Pancreas (tissue), 10 donors: Measurements from ENCODE around the gene COA7. TPM values are rescaled to one million over a fixed set of nuclear protein-coding genes. Genes with fewer than 3 reads are reported as not detected.

Source experiments
- ATAC-seq, 4 donors: fragments of 200-7000 bp; cut with Tn5 transposase; one replicate each; pipeline versions ENCODE4 v1.8.0 to v1.9.1; 2020; ENCODE audit warnings: mild to moderate bottlenecking in 4 of 4, moderate library complexity in 4 of 4
- DNase-seq, 6 donors: peaks; one replicate each; pipeline ENCODE4 v3.0.0-alpha.2; 2020
- FAIRE-seq: peaks from 2 replicates; lab custom pipeline; 2012; peaks lifted over from hg19 to GRCh38; lab: Jason Lieb, UNC
- H3K27ac ChIP-seq, 4 donors: fragments of 200-600 bp; sonication (generic); 1 replicate in 3 of 4; 2 replicates in 1 of 4; pipeline versions ENCODE4 v1.5.0 to v1.8.0; 2020
- H3K27me3 ChIP-seq, 4 donors: fragments of 200-600 bp; one replicate each; pipeline ENCODE4 v1.8.0; 2021
- H3K36me3 ChIP-seq, 3 donors: fragments of 200-600 bp; sonication (generic) in 1 of 3; one replicate each; pipeline versions ENCODE4 v1.5.0 to v1.8.0; 2020 to 2021
- H3K4me1 ChIP-seq, 3 donors: fragments of 200-600 bp; one replicate each; pipeline ENCODE4 v1.8.0; 2021
- H3K4me3 ChIP-seq, 4 donors: fragments of 200-600 bp; sonication (generic) in 2 of 4; one replicate each; pipeline versions ENCODE4 v1.5.0 to v1.8.0; 2020 to 2021
- H3K9me3 ChIP-seq, 4 donors: fragments of 200-600 bp; one replicate each; pipeline ENCODE4 v1.8.0; 2021
- WGBS, 2 donors: extraction: QIAGEN DNeasy Blood & Tissue Kit; methylation state at CpG; one replicate each; pipeline ENCODE4 v1.1.7; 2013; 5-methylcytosine and 5-hydroxymethylcytosine counted together
- intact Hi-C, 3 donors: fragments of 100-400 bp; cut with DNase I; formaldehyde crosslinking; loops; one replicate each; pipeline versions ENCODE4 v1.11.1 to v1.14.2; 2022
- polyA plus RNA-seq, 2 donors: library from polyadenylated mRNA; stranded (reverse); fragments of 200-250 nt; gene quantifications; one replicate each; pipeline ENCODE4 v1.2.3, GENCODE V29; 2013
- total RNA-seq, 6 donors: library from RNA; stranded (reverse); fragmentation: NEBNext Ultra II Directional in 4 of 6; extraction: Animal tissue kit (Norgen Biotek cat#: 25700) in 4 of 6; gene quantifications; one replicate each; pipeline versions ENCODE4 v1.2.1 to v1.2.4, GENCODE V29; 2021 to 2023
- TF ChIP-seq, protein P1 (sequence below), 4 donors: fragments of 200-600 bp; sonication (generic) in 3 of 4; IDR thresholded peaks; one replicate each; pipeline versions ENCODE4 v1.5.0 to v1.8.0; 2021; ENCODE audit warnings: antibody characterized with exemption in 4 of 4
- donor health status: healthy with polysubstance abuse.
- donor health status: DM: no; HTN: no; CAD: no; lungs with moderate emphysema.
- donor health status: DM: no; HTN: no; CAD: no.
- donor health status: control.
- donor health status: control.
- donor health status: Bipolar disorder and iron deficiency.
- donor health status: DM: yes; HTN: yes; CAD: no.
- donor health status: DM: no; HTN: no; CAD: no.
- donor health status: DM: no; HTN: no; CAD: no.
- donor health status: DM: yes; HTN: yes; CAD: no.

COA7 gene
- total and polyA plus RNA-seq, 8 donors: 2.1 to 18.6 (median 7.8) TPM

DNA sequence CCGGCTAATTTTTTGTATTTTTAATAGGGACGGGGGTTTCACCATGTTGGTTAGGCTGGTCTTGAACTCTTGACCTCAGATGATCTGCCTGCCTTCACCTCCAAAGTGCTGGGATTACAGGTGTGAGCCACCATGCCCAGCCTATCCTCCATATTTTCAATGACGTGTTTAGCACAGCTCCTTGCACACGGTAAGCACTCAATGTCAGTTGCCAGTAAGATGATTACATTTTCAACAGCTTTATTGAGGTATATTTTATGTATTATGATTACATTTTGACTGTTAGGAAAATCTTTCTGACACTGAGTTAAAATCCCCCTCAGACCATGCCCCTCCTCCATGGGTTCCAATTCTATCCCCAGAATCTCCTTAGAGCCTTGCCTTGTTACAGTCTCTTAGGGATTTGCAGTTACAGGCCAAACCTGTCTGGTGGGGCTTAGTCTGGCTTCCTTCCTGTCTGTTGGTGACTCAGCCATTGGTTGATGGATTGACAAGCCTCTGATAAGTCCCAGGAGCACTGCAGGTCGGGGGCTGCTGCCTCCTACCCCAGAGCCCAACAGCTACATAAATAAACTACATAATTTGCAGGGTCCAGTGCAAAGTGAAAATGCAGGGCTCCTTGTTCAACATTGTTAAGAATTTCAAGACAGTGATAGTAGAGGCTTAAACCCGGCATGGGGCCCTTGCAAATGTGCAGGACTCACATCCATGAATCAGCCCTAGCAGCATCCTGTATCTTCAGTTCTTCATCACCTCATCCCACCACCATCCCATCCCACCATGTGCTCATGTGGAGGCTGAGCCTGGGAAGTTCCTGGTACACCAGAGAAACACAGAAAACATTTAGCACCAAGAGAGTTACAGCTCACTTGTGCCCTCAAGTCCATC is 23.4 kb downstream of the COA7 start:
- Histone ChIP-seq H3K4me3 (no peak overlapping the region), H3K36me3 (no peaks in the 10 kb centered on the region), H3K27ac (no peak overlapping the region), H3K27me3 (no peaks in the 10 kb centered on the region), H3K9me3 (no peaks in the 10 kb centered on the region), H3K4me1 (no peaks in the 10 kb centered on the region)
- TF ChIP-seq, protein P1, sequence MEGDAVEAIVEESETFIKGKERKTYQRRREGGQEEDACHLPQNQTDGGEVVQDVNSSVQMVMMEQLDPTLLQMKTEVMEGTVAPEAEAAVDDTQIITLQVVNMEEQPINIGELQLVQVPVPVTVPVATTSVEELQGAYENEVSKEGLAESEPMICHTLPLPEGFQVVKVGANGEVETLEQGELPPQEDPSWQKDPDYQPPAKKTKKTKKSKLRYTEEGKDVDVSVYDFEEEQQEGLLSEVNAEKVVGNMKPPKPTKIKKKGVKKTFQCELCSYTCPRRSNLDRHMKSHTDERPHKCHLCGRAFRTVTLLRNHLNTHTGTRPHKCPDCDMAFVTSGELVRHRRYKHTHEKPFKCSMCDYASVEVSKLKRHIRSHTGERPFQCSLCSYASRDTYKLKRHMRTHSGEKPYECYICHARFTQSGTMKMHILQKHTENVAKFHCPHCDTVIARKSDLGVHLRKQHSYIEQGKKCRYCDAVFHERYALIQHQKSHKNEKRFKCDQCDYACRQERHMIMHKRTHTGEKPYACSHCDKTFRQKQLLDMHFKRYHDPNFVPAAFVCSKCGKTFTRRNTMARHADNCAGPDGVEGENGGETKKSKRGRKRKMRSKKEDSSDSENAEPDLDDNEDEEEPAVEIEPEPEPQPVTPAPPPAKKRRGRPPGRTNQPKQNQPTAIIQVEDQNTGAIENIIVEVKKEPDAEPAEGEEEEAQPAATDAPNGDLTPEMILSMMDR (IDR thresholded peaks at IDR 0.05): no peak
- intact Hi-C loops: no loop called here
- ATAC-seq (peak in 2 of 4 donors; percentile 18 to 32), FAIRE-seq (no peak), DNase-seq (no peak)
- 65 to 70% methylated on average over 6 of the region's 6 CpGs for WGBS, 2 donors

DNA sequence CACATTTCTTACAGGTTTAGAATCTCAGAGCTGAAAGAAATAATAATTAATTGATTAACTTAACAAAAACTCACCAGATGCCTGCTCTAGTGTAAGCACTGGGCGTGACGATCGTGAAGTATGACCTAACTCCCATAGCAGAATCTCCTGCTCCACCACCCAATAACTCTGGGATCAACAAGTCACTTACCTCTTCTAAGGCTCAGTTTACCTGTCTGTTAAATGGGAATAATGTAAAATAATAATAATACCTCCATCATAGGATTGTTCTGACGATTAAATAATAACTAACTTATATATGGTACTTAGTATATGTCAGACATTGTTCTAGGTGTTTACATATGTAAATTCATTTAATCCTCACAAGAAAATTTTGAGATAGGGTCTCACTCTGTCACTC is 24.6 kb downstream of the COA7 start:
- WGBS, 2 donors: 84% methylated on average over 4 of the region's 4 CpGs
- Histone ChIP-seq H3K36me3 (no peaks in the 10 kb centered on the region), H3K4me3 (no peak overlapping the region), H3K27ac (no peak overlapping the region), H3K9me3 (no peaks in the 10 kb centered on the region), H3K27me3 (no peaks in the 10 kb centered on the region), H3K4me1 (no peaks in the 10 kb centered on the region)
- FAIRE-seq (no peak), DNase-seq (no peak), ATAC-seq (no peak)
- TF ChIP-seq, protein P1 (IDR thresholded peaks at IDR 0.05): no peak
- intact Hi-C loops: no loop called here

DNA sequence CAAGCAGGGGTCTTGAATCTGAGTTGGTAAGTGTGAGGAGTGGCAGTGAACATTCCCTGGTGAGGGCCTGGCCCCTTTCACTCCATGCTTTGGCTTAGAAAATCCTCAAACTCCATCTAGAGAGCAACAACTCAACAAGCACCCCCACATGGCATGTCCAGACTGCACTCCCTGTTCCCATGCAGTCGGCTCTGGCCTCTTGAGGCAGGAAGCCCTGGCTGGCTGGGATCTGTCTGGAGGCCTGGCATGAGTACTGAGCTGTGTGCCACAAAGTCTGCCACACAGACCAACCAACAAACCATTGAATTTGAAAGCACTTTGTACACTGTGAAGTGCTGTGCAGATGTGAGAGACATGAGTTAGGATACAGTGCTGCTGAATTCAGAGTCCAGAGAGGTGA is 25.2 kb downstream of the COA7 start:
- DNase-seq (no peak), FAIRE-seq (no peak), ATAC-seq (no peak)
- intact Hi-C loops: no loop called here
- TF ChIP-seq, protein P1 (IDR thresholded peaks at IDR 0.05): no peak
- Histone ChIP-seq H3K4me3 (no peak overlapping the region), H3K36me3 (no peaks in the 10 kb centered on the region), H3K27ac (no peak overlapping the region), H3K27me3 (no peaks in the 10 kb centered on the region), H3K4me1 (no peaks in the 10 kb centered on the region), H3K9me3 (no peaks in the 10 kb centered on the region)
- 26 to 33% methylated on average over 1 of the region's 1 CpG for WGBS, 2 donors

DNA sequence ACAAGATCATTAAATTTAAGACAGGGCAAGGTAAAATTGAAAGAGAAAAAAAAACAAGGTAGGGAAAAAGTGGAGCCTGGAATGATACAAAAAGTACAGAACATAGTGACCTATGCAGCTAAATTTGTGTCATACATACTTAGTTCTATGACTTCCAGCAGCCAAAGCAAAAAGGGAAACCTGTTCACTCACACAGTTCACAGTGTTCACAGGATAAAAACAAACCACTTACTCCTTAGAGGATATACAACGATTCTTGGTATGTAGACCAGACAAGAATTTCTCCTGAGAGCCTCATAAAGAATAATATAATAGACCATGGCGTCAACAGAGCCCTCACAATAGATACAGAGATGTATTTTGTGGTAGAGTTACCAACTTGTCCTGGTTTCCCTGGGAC is 27.5 kb downstream of the COA7 start:
- Histone ChIP-seq H3K9me3 (no peaks in the 10 kb centered on the region), H3K4me1 (no peaks in the 10 kb centered on the region), H3K36me3 (no peaks in the 10 kb centered on the region), H3K4me3 (no peak overlapping the region), H3K27ac (no peak overlapping the region), H3K27me3 (no peaks in the 10 kb centered on the region)
- 81% methylated on average over 2 of the region's 2 CpGs for WGBS, 2 donors
- no peak for DNase-seq
- no peak for FAIRE-seq
- intact Hi-C loops: no loop called here
- ATAC-seq: no peak
- TF ChIP-seq, protein P1 (IDR thresholded peaks at IDR 0.05): no peak

DNA sequence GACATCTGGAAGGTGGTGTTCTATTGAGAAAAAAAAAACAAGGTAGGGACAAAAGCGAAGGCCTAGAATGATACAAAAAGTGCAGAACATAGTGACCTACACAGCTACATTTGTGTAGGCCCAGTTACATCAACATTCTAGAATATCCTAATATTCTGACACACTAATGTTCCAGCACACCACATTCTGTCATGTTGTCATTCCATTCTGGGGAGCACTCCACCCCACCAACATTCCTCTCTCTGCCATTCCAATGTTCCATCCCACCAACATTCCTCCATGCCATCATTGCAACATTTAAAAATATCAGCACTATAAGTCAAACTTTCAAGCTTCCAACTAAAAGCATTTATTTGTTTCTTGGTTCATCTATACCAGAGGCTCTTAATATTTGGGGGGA is 28.5 kb downstream of the COA7 start:
- intact Hi-C loops: no loop called here
- no peak for FAIRE-seq

More for the DNA sequence above, 28.5 kb downstream of the COA7 start:
- no peak overlapping the region for H3K4me3 ChIP-seq
- no peaks in the 10 kb centered on the region for H3K4me1 ChIP-seq
- TF ChIP-seq, protein P1 (IDR thresholded peaks at IDR 0.05): no peak
- no peak for ATAC-seq
- WGBS, 2 donors: 100% methylated on average over 1 of the region's 1 CpG
- no peaks in the 10 kb centered on the region for H3K9me3 ChIP-seq
- H3K36me3 ChIP-seq: no peaks in the 10 kb centered on the region
- no peak overlapping the region for H3K27ac ChIP-seq
- no peak for DNase-seq
- no peaks in the 10 kb centered on the region for H3K27me3 ChIP-seq
